Measurements from ENCODE around the gene BTF3.
A peak's percentile ranks its signal among the peaks of the same experiment; 100 is the strongest.
"Not testable (repeated sequence)": the region's sequence is repeated elsewhere in the genome, so short reads cannot be mapped to it uniquely, and the experiment has no call there.

The BTF3 gene

GRCh38 chr5:73485715-73486114 lies 12.5 kb upstream of the BTF3 start:
- no peak for DNase-seq (ENCODE audit: low read depth in 2 of 3, low spot score in 2 of 3)

GRCh38 chr5:73486119-73486899 lies 11.9 kb upstream of the BTF3 start:
- DNase-seq (ENCODE audit: low read depth in 2 of 3, low spot score in 2 of 3) = no peak

- not testable (repeated sequence) for DNase-seq (ENCODE audit: low read depth in 2 of 3, low spot score in 2 of 3)
These were observed 11.0 kb upstream of the BTF3 start for GRCh38 chr5:73487257-73487656.

GRCh38 chr5:73487815-73488214 lies 10.4 kb upstream of the BTF3 start:
- no peak for DNase-seq (ENCODE audit: low read depth in 2 of 3, low spot score in 2 of 3)

GRCh38 chr5:73488806-73489205 lies 9.4 kb upstream of the BTF3 start:
- no peak for DNase-seq (ENCODE audit: low read depth in 2 of 3, low spot score in 2 of 3)

- no peak for DNase-seq (ENCODE audit: low read depth in 2 of 3, low spot score in 2 of 3)
These were observed 8.2 kb upstream of the BTF3 start for GRCh38 chr5:73490088-73490487.

- DNase-seq (ENCODE audit: low read depth in 2 of 3, low spot score in 2 of 3) = no peak
These were observed 7.1 kb upstream of the BTF3 start for GRCh38 chr5:73491155-73491554.

GRCh38 chr5:73493421-73493820 lies 4.8 kb upstream of the BTF3 start:
- DNase-seq (ENCODE audit: low read depth in 2 of 3, low spot score in 2 of 3) = no peak

GRCh38 chr5:73494721-73495120 lies 3.5 kb upstream of the BTF3 start:
- DNase-seq (ENCODE audit: low read depth in 2 of 3, low spot score in 2 of 3) = no peak

- no peak for DNase-seq (ENCODE audit: low read depth in 2 of 3, low spot score in 2 of 3)
These were observed 2.4 kb upstream of the BTF3 start for GRCh38 chr5:73495772-73496335.

GRCh38 chr5:73496984-73497457 lies 1.2 kb upstream of the BTF3 start:
- DNase-seq (ENCODE audit: low read depth in 2 of 3, low spot score in 2 of 3) = no peak

GRCh38 chr5:73497497-73498056 lies 665 bp upstream of the BTF3 start:
- peak in 1 of 3 experiments; percentile 3 for DNase-seq (ENCODE audit: low read depth in 2 of 3, low spot score in 2 of 3)

GRCh38 chr5:73499187-73499586 lies 945 bp downstream of the BTF3 start:
- no peak for DNase-seq (ENCODE audit: low read depth in 2 of 3, low spot score in 2 of 3)

- DNase-seq (ENCODE audit: low read depth in 2 of 3, low spot score in 2 of 3) = no peak
These were observed 1.5 kb downstream of the BTF3 start for GRCh38 chr5:73499756-73500155.

- DNase-seq (ENCODE audit: low read depth in 2 of 3, low spot score in 2 of 3) = no peak
These were observed 3.2 kb downstream of the BTF3 start for GRCh38 chr5:73501406-73501805.

GRCh38 chr5:73506459-73506955 lies 8.3 kb downstream of the BTF3 start:
- no peak for DNase-seq (ENCODE audit: low read depth in 2 of 3, low spot score in 2 of 3)

- no peak for DNase-seq (ENCODE audit: low read depth in 2 of 3, low spot score in 2 of 3)
These were observed 8.8 kb downstream of the BTF3 start for GRCh38 chr5:73507062-73507461.

- DNase-seq (ENCODE audit: low read depth in 2 of 3, low spot score in 2 of 3) = not testable (repeated sequence)
These were observed 10.3 kb downstream of the BTF3 start for GRCh38 chr5:73508521-73508920.

GRCh38 chr5:73513996-73514395 lies 15.8 kb downstream of the BTF3 start:
- no peak for DNase-seq (ENCODE audit: low read depth in 2 of 3, low spot score in 2 of 3)

- no peak for DNase-seq (ENCODE audit: low read depth in 2 of 3, low spot score in 2 of 3)
These were observed 16.2 kb downstream of the BTF3 start for GRCh38 chr5:73514418-73514817.

GRCh38 chr5:73515232-73515631 lies 17.0 kb downstream of the BTF3 start:
- no peak for DNase-seq (ENCODE audit: low read depth in 2 of 3, low spot score in 2 of 3)

Data from activated CD8-positive, alpha-beta memory T cell treated with anti-CD3 and anti-CD28 coated beads for 48 hours (primary cell).